HEK293 (cell line): ENCODE results near the gene HS3ST1.

Experiments used
- CTCF ChIA-PET: fragments of 350-600 bp; formaldehyde crosslinking; extraction: SDS; loops from one replicate; lab custom pipeline; 2021; ENCODE audit warnings: antibody characterized with exemption; lab: Yijun Ruan, JAX
- POLR2A ChIA-PET: fragments of 300-600 bp; formaldehyde crosslinking; extraction: SDS; loops from one replicate; lab custom pipeline; 2020; ENCODE audit warnings: antibody characterized with exemption, inconsistent platforms; lab: Yijun Ruan, JAX
- H3K27ac ChIP-seq: fragments of 200-500 bp; sonication (Bioruptor generic); 2 replicates; pipeline ENCODE4 v1.5.1; 2014; ENCODE audit warnings: low read depth, low read length, control low read depth, inconsistent platforms; ENCODE audit errors: extremely low read depth
- H3K36me3 ChIP-seq, 2 experiments: fragments of 200-500 bp in 1 of 2; sonication (Bioruptor generic) in 1 of 2; 1 replicate in 1 of 2; 2 replicates in 1 of 2; pipeline ENCODE4 v1.5.1; 2014 to 2017; ENCODE audit warnings: inconsistent platforms in 2 of 2, low read length in 2 of 2; ENCODE audit not compliant: control insufficient read depth in 2 of 2, insufficient read depth in 1 of 2
- H3K4me1 ChIP-seq: fragments of 200-500 bp; sonication (Bioruptor generic); 2 replicates; pipeline ENCODE4 v1.5.1; 2014; ENCODE audit warnings: mild to moderate bottlenecking, low read length, inconsistent platforms; ENCODE audit not compliant: control insufficient read depth, insufficient read depth
- H3K4me3 ChIP-seq: 2 replicates; pipeline ENCODE4 v1.5.1; 2011; ENCODE audit warnings: low read depth, mild to moderate bottlenecking, control low read depth, low read length, moderate library complexity
- H3K9me3 ChIP-seq: fragments of 200-500 bp; sonication (Bioruptor generic); 2 replicates; pipeline ENCODE4 v1.5.1; 2014; ENCODE audit warnings: low read depth, low read length, inconsistent platforms; ENCODE audit not compliant: control insufficient read depth, insufficient read depth
- SALL2 ChIP-seq: fragments of 450-650 bp; formaldehyde crosslinking; IDR thresholded peaks from 2 replicates; pipeline ENCODE4 v1.5.0; 2017; ENCODE audit warnings: missing biosample characterization, mild to moderate bottlenecking, missing genetic modification characterization, borderline replicate concordance
- SCRT1 ChIP-seq: fragments of 450-650 bp; formaldehyde crosslinking; IDR thresholded peaks from 2 replicates; pipeline ENCODE4 v1.5.1; 2016; ENCODE audit warnings: missing biosample characterization, missing genetic modification characterization, borderline replicate concordance
- SETDB1 ChIP-seq: IDR thresholded peaks from one replicate; pipeline ENCODE4 v1.6.1; 2017; ENCODE audit warnings: mild to moderate bottlenecking, low read length, moderate library complexity, mixed read lengths; ENCODE audit not compliant: insufficient read length
- SP3 ChIP-seq: fragments of 450-650 bp; formaldehyde crosslinking; IDR thresholded peaks from 2 replicates; pipeline ENCODE4 v1.5.1; 2016; ENCODE audit warnings: missing biosample characterization, missing genetic modification characterization
- ZBTB8A ChIP-seq: fragments of 450-650 bp; formaldehyde crosslinking; IDR thresholded peaks from 2 replicates; pipeline ENCODE4 v1.5.1; 2016; ENCODE audit warnings: missing biosample characterization, missing genetic modification characterization
- ZFP3 ChIP-seq: fragments of 450-650 bp; formaldehyde crosslinking; IDR thresholded peaks from 2 replicates; pipeline ENCODE4 v1.5.1; 2016; ENCODE audit warnings: low read depth, missing biosample characterization, missing genetic modification characterization
- ZIC2 ChIP-seq: fragments of 450-650 bp; formaldehyde crosslinking; IDR thresholded peaks from 2 replicates; pipeline ENCODE4 v1.5.1; 2016; ENCODE audit warnings: missing biosample characterization, missing genetic modification characterization
- ZNF138 ChIP-seq: fragments of 450-650 bp; formaldehyde crosslinking; IDR thresholded peaks from 2 replicates; pipeline ENCODE4 v1.5.1; 2016; ENCODE audit warnings: missing biosample characterization, missing genetic modification characterization, borderline replicate concordance
- ZNF140 ChIP-seq: fragments of 450-650 bp; formaldehyde crosslinking; IDR thresholded peaks from 2 replicates; pipeline ENCODE4 v1.5.1; 2016; ENCODE audit warnings: missing biosample characterization, missing genetic modification characterization
- ZNF146 ChIP-seq: fragments of 450-650 bp; formaldehyde crosslinking; IDR thresholded peaks from 2 replicates; pipeline ENCODE4 v1.5.1; 2016; ENCODE audit warnings: missing biosample characterization, missing genetic modification characterization
- ZNF174 ChIP-seq: fragments of 450-650 bp; formaldehyde crosslinking; IDR thresholded peaks from 2 replicates; pipeline ENCODE4 v1.5.0; 2017; ENCODE audit warnings: missing biosample characterization, mild to moderate bottlenecking, missing genetic modification characterization
- ZNF223 ChIP-seq: fragments of 450-650 bp; formaldehyde crosslinking; IDR thresholded peaks from 2 replicates; pipeline ENCODE4 v1.5.1; 2016; ENCODE audit warnings: missing biosample characterization, missing genetic modification characterization
- ZNF341 ChIP-seq: fragments of 450-650 bp; formaldehyde crosslinking; IDR thresholded peaks from 2 replicates; pipeline ENCODE4; 2016; ENCODE audit warnings: low read depth, missing biosample characterization, missing genetic modification characterization
- ZNF433 ChIP-seq: fragments of 450-650 bp; formaldehyde crosslinking; IDR thresholded peaks from 2 replicates; pipeline ENCODE4 v1.5.1; 2016; ENCODE audit warnings: missing biosample characterization, missing genetic modification characterization, low read depth
- ZNF530 ChIP-seq: fragments of 450-650 bp; formaldehyde crosslinking; IDR thresholded peaks from 2 replicates; pipeline ENCODE4 v1.5.1; 2016; ENCODE audit warnings: low read depth, missing biosample characterization, missing genetic modification characterization
- ZNF558 ChIP-seq: fragments of 450-650 bp; formaldehyde crosslinking; IDR thresholded peaks from 2 replicates; pipeline ENCODE4 v1.5.1; 2016; ENCODE audit warnings: missing biosample characterization, missing genetic modification characterization
- TF ChIP-seq, protein P1 (sequence below): fragments of 450-650 bp; formaldehyde crosslinking; IDR thresholded peaks from 2 replicates; pipeline ENCODE4 v1.5.1; 2017; ENCODE audit warnings: missing biosample characterization, mild to moderate bottlenecking, missing genetic modification characterization, moderate library complexity
- TF ChIP-seq, protein P2 (sequence below): fragments of 450-650 bp; formaldehyde crosslinking; IDR thresholded peaks from 2 replicates; pipeline ENCODE4 v1.5.1; 2016; ENCODE audit warnings: missing biosample characterization, missing genetic modification characterization
- TF ChIP-seq, protein P3 (sequence below): fragments of 450-650 bp; formaldehyde crosslinking; IDR thresholded peaks from 2 replicates; pipeline ENCODE4 v1.5.1; 2016; ENCODE audit warnings: missing biosample characterization, missing genetic modification characterization
- TF ChIP-seq, protein P4 (sequence below): fragments of 450-650 bp; formaldehyde crosslinking; IDR thresholded peaks from 2 replicates; pipeline ENCODE4 v1.5.1; 2016; ENCODE audit warnings: missing biosample characterization, missing genetic modification characterization, borderline replicate concordance

Gene HS3ST1

DNA sequence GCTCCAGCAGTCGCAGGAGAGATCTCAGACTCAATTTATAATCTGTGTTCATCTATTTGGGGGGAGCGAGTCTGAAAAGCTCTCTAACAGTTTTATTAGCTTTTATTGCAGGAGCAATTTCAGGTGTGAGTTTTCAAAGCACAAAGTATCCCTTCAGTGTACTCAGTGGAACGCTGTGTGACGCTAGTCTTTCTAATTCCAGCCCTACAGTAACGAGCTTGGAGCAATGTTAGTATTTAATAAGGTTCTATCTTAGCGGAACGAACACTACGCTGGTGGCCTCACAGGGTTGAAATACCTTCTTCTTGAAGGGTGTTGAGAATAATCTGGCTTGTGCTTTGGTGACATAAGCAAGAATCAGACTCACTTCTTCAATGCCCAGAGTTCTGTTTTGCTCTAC is 8.4 kb downstream of the HS3ST1 start (continued):
- TF ChIP-seq, protein P1, sequence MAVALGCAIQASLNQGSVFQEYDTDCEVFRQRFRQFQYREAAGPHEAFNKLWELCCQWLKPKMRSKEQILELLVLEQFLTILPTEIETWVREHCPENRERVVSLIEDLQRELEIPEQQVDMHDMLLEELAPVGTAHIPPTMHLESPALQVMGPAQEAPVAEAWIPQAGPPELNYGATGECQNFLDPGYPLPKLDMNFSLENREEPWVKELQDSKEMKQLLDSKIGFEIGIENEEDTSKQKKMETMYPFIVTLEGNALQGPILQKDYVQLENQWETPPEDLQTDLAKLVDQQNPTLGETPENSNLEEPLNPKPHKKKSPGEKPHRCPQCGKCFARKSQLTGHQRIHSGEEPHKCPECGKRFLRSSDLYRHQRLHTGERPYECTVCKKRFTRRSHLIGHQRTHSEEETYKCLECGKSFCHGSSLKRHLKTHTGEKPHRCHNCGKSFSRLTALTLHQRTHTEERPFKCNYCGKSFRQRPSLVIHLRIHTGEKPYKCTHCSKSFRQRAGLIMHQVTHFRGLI (tag by site-specific recombination): no peak
- TF ChIP-seq SP3 (tag by site-specific recombination) (no peak), ZNF433 (tag by site-specific recombination) (no peak), ZBTB8A (tag by site-specific recombination) (no peak), ZNF223 (tag by site-specific recombination) (no peak)
- TF ChIP-seq, protein P2, sequence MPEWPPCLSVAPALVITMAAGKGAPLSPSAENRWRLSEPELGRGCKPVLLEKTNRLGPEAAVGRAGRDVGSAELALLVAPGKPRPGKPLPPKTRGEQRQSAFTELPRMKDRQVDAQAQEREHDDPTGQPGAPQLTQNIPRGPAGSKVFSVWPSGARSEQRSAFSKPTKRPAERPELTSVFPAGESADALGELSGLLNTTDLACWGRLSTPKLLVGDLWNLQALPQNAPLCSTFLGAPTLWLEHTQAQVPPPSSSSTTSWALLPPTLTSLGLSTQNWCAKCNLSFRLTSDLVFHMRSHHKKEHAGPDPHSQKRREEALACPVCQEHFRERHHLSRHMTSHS (tag by site-specific recombination): no peak
- TF ChIP-seq, protein P3, sequence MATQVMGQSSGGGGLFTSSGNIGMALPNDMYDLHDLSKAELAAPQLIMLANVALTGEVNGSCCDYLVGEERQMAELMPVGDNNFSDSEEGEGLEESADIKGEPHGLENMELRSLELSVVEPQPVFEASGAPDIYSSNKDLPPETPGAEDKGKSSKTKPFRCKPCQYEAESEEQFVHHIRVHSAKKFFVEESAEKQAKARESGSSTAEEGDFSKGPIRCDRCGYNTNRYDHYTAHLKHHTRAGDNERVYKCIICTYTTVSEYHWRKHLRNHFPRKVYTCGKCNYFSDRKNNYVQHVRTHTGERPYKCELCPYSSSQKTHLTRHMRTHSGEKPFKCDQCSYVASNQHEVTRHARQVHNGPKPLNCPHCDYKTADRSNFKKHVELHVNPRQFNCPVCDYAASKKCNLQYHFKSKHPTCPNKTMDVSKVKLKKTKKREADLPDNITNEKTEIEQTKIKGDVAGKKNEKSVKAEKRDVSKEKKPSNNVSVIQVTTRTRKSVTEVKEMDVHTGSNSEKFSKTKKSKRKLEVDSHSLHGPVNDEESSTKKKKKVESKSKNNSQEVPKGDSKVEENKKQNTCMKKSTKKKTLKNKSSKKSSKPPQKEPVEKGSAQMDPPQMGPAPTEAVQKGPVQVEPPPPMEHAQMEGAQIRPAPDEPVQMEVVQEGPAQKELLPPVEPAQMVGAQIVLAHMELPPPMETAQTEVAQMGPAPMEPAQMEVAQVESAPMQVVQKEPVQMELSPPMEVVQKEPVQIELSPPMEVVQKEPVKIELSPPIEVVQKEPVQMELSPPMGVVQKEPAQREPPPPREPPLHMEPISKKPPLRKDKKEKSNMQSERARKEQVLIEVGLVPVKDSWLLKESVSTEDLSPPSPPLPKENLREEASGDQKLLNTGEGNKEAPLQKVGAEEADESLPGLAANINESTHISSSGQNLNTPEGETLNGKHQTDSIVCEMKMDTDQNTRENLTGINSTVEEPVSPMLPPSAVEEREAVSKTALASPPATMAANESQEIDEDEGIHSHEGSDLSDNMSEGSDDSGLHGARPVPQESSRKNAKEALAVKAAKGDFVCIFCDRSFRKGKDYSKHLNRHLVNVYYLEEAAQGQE: no peak

DNA sequence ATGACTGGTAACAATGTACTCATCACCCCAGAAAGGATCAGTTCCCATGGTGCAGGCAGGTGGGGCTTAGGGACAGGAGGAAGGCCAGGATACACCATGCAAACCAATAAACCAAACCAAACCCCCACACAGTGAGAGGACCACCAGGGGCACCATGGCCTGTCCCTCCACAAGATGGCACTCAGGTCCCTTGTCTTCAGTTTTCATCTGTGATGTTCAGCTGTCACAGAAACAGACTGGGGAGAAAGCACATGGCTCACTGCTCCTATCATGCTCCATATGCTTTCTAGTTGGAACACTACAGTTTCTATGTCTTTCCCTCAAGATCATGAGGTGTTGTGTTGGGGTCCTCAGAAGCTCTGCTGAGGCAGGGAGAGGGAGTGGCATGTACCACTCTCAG is 10.1 kb downstream of the HS3ST1 start:
- no peaks in the 10 kb centered on the region for H3K9me3 ChIP-seq
- no peak overlapping the region for H3K4me3 ChIP-seq
- CTCF ChIA-PET: interaction anchor here (0.6 kb wide), 2 partner anchors 12 to 303 kb away, joined by 3 to 5 read pairs; no protein-coding TSS in a partner anchor
- H3K36me3 ChIP-seq: no peaks in the 10 kb centered on the region
- H3K27ac ChIP-seq: no peak overlapping the region
- POLR2A ChIA-PET: no interaction called here
- no peak for TF ChIP-seq ZNF174 (tag by site-specific recombination)
- no peak for TF ChIP-seq ZNF530
- no peak for TF ChIP-seq ZIC2 (tag by site-specific recombination)
- no peak for TF ChIP-seq ZNF140
- TF ChIP-seq SALL2: no peak
- no peak for TF ChIP-seq ZNF341
- TF ChIP-seq ZNF138 (tag by site-specific recombination): no peak
- TF ChIP-seq, all 188 proteins: peak for 0
- H3K4me1 ChIP-seq: no peaks in the 10 kb centered on the region

DNA sequence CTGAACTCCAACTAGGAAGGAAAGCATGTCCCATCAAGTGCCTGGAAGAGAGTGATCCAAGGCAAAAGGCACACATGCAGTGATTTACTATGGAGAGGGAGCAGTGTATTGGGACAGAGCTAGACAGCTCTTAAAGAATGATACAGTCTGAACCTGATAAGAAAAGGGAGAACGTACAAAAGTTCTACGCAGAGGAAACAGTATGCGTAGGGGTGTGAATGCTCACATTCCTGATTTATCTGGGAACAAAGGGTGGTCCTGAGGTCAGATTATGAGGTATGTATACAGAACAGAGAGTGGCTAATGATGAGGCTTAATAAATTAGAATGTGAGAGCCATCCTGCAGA is 12.0 kb downstream of the HS3ST1 start:
- H3K4me1 ChIP-seq: no peaks in the 10 kb centered on the region
- H3K36me3 ChIP-seq: no peaks in the 10 kb centered on the region
- POLR2A ChIA-PET: no interaction called here
- no peak overlapping the region for H3K4me3 ChIP-seq
- CTCF ChIA-PET: no interaction called here
- H3K27ac ChIP-seq: no peak overlapping the region
- no peaks in the 10 kb centered on the region for H3K9me3 ChIP-seq
- TF ChIP-seq, protein P4, sequence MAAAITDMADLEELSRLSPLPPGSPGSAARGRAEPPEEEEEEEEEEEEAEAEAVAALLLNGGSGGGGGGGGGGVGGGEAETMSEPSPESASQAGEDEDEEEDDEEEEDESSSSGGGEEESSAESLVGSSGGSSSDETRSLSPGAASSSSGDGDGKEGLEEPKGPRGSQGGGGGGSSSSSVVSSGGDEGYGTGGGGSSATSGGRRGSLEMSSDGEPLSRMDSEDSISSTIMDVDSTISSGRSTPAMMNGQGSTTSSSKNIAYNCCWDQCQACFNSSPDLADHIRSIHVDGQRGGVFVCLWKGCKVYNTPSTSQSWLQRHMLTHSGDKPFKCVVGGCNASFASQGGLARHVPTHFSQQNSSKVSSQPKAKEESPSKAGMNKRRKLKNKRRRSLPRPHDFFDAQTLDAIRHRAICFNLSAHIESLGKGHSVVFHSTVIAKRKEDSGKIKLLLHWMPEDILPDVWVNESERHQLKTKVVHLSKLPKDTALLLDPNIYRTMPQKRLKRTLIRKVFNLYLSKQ: no peak
- no peak for TF ChIP-seq SCRT1
- no peak for TF ChIP-seq ZFP3 (tag by site-specific recombination)
- TF ChIP-seq ZNF558 (tag by site-specific recombination): no peak
- TF ChIP-seq SETDB1: no peak
- no peak for TF ChIP-seq ZNF146 (tag by site-specific recombination)
